HG03196 (cell line): ENCODE results near the gene BRAF.
A peak's percentile ranks its signal among the peaks of the same experiment; 100 is the strongest.
"Not testable (repeated sequence)": the region's sequence is repeated elsewhere in the genome, so short reads cannot be mapped to it uniquely, and the experiment has no call there.

Experiments used
- ATAC-seq: cut with Tn5 transposase; IDR thresholded peaks from one replicate; pipeline ENCODE4 v1.9.1; 2021; ENCODE audit not compliant: unreplicated experiment

Gene BRAF

DNA sequence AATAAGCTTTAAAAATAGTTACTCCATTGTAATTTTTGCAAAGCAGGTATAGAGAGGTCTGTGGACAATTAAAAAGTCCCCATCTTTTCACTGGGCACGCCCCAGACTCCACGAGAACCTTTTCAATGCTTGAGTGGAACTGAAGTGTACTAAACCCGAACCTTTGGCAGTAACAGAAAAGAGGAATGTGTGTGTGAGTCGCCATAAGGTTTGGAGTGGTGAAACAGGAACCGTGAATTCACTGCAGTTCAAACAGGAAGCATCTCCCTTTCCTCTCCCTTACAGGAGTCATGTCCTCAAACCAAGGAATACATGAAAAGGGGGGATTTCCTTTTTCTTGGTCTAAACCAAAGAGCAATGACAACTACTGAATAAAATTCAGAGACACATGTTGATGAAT, 205.0 kb downstream of the BRAF start:
- no peak for ATAC-seq

DNA sequence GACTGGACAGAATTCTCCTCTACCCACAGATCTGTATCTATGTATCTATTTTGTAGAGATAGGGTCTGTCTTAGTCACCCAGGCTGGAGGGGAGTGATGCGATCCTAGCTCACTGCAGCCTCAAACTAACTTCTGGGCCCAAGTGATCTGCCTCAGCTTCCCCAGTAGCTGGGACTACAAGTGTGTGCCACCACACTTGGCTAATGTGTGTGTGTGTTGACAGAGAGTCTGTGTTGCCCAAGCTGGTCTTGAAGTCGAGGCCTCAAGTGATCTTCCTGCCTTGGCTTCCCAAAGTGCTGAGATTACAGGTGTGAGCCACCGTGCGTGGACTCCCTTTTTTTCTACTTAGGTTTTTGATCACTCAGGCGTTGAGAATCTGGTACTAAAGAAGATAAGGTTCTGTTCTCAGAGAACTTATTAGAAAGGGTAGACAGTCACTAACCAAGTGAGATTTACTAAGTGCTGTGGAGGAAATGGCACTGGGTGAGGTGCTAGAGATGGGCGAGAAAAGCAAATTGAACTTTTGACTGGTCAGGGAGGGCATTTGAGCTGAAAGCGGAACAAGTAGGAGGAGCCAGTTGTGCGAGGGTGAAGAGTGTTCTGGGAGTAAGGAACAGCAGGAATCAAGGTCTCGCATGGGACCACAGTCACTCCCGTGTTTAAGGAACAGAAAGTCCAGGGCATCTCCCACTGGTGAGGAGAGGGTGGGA, 210.2 kb downstream of the BRAF start:
- no peak for ATAC-seq

DNA sequence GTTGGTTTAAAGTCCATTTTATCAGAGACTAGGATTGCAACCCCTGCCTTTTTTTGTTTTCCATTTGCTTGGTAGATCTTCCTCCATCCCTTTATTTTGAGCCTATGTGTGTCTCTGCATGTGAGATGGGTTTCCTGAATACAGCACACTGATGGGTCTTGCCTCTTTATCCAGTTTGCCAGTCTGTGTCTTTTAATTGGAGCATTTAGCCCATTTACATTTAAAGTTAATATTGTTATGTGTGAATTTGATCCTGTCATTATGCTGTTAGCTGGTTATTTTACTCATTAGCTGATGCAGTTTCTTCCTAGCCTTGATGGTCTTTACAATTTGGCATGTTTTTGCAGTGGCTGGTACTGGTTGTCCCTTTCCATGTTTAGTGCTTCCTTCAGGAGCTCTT, 212.3 kb downstream of the BRAF start:
- not testable (repeated sequence) for ATAC-seq

DNA sequence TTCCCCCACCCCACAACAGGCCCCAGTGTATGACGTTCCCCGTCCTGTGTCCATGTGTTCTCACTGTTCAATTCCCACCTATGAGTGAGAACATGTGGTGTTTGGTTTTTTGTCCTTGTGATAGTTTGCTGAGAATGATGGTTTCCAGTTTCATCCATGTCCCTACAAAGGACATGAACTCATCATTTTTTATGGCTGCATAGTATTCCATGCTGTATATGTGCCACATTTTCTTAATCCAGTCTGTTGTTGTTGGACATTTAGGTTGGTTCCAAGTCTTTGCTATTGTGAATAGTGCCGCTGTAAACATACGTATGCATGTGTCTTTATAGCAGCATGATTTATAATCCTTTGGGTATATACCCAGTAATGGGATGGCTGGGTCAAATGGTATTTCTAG, 216.0 kb downstream of the BRAF start:
- not testable (repeated sequence) for ATAC-seq

DNA sequence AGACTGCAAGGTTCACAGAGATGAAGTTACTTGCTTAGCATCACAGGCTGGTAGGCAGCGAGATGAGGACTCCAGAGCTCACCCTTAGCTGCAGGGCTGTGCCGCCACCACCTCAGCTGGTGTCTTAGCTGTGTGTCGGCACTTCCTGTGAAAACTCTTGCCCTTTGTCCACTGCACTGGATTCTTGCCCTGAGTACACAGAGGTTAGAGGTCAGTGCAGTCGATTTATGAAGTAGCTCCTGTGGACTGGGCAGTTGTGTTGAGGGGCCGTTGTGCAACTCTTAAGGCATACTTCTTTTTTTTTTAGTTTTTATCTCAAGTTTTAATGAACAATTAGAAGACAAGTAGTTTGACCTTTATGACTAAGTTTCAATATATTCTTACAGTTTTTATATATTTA, 217.6 kb downstream of the BRAF start:
- no peak for ATAC-seq

DNA sequence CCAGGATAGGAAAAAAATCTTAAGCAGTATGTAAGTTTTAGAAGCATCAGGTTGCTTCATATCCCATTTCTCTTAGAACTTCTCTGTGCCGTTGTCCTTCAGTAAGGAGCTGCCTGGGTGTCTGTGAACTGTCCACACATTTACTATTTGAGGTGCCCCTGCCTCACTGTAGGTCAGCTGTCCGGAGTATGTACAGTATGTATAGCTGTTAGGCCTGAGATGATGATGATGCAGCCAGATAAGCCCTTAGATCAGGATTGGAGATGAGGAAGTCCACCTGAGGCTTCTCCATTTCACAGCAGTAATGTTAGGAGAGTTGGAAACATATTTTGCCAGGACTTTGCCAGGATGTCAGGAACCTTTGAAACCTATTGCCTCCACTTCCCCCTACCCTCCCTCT, 220.5 kb downstream of the BRAF start:
- ATAC-seq, result no peak

DNA sequence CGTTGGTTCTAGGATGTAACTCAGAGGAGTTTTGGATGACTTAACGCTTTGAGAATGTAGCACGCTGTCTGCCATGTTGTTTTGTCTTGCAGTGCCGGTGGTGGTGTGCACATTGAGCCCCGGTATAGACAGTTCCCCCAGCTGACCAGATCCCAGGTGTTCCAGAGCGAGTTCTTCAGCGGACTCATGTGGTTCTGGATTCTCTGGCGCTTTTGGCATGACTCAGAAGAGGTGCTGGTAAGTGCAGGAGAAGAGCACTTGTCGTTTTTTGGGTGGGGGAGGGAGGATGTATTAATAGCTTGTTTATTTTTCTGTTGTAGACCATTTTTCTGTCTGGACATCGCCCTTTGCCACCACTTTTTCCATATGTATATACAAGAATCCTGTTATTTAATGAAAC, 222.0 kb downstream of the BRAF start:
- no peak for ATAC-seq

DNA sequence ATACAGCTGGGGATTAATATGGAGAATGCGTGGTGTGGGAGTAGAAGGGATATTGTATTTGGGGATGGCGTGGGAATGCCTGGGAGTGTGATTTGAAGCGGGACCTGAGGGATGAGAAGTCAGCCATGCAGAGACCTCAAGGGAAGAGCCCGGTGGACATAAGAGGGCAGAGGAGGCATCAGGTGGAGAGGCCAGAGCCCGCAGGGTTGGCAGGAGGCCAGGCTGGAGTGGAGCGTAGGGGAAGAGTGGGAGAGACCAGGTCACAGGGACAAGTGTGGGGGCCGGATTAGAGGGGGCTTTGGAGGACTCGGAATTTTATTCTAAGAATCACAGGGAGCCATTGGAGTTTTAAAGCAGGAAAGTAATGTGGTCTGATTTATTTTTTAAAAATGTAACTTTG, 226.3 kb downstream of the BRAF start:
- ATAC-seq, result no peak

DNA sequence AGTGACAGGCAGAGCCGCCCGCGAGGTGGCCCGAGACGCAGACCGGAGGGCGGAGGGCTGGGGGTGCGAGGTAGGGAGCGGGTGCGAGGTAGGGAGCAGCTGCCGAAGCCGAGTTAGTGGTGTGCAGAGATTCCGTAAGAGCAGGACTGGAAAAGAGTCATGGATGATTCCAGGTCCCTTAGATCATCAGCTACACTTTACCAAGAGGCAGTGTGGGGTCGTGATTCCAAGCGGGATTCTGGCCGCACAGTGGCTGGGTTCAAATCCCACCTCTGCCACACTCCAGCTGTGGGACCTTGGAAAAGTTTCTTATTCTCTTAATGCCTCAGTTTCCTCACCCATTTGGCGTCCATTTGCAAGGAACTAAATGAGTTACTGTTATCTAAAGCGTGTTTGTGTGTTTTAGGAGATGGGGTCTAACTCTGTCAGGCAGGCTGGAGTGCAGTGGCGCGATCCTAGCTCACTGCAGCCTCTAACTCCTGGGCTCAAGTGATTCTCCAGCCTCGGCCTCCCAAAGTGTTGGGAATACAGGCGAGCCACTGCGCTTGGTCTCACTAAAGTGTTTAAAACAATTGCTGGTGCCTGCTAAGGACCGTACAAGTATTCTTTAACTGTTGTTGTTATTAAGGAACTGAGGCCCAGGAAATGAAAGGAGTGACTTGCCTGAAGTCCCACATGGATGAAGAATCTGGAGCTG, 227.1 kb downstream of the BRAF start:
- ATAC-seq, result no peak

DNA sequence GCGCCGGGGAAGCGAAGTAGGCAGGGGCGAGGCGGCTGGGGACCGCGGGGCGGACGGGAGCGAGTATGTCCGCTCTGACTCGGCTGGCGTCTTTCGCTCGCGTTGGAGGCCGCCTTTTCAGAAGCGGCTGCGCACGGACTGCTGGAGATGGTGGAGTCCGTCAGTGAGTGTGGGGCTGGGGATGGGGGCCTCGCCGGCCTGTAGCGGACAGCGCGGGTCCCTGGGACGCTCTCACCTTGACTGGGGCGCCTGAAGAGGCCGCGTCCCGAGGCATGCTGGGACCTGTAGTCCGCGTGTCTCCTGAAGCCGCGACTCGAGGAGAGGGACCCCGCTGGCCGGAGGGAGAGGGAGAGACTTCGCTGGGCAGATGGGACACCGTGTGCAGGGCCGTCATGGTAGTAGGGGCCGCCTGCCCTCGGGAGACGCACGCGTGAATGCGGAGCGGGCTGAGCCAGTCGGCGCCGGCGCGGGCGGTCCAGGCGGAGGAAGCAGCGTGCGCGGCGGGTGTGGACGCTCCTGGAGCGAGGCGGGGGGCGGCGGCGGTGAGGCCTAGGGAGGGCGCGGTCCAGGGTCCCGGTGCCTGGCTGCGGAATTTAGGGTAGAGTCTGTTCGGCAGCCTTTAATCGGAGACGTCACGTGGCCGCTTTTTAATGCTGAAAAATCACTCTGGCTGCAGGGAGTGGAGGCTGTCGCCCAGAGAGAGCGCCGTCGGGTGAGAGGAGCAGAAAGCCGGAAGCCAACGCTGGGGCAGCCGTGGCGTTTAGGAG, 227.9 kb downstream of the BRAF start, which contains the start of gene NDUFB2:
NDUFB2 (plus strand) TSS at position 29 of the 767 bp plus-strand sequence; CDS start at position 66, 37 bp downstream.
- peak; percentile 87 for ATAC-seq

DNA sequence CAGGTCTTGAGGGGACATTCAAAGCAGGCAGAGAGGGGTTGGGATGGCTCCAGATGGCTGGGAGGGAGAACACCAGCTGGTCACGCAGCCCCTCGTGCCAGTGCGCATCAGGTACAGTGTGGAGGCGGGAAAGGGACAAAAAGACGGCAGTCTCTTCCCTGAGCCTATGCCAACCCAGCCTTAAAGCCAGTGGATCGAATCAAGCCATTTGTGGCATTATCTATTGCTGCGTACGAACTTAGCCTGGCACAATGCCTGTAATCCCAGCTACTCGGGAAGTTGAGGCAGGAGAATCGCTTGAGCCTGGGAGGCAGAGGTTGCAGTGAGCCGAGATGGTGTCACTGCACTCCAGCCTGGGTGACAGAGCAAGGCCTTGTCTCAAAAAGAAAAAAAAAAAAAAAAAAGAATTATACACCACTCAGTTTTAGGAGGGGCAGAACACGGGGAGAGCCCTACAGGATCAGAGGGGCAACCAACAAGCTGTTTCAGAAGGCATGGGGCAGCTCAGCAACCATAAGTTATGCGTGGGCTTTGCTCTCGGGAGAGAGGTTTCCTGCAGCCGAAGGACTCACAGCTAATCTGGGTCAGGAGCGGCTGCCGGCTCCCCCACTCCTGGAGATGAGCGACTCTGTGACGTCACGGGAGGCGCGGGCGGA, 228.6 kb downstream of the BRAF start:
- ATAC-seq, result no peak

DNA sequence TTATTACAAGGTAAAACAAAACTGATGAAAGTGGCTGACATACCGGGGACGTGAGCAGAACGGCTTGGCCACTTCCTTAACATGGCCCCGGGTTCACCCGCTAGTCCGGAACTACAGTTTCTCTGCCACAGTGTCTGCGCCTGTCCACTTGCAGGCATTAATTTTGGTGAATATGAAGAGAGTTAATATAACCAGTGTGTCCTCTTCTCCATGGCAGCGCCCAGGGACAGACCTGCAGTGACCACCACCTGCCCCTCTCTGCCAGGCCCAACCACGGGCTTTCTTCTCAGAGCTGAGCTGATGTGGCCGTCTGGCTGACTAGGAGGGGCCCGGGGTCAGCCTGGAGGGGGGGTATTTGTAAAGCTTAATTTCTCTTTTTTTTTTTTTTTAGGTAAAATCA, 229.3 kb downstream of the BRAF start:
- no peak for ATAC-seq

DNA sequence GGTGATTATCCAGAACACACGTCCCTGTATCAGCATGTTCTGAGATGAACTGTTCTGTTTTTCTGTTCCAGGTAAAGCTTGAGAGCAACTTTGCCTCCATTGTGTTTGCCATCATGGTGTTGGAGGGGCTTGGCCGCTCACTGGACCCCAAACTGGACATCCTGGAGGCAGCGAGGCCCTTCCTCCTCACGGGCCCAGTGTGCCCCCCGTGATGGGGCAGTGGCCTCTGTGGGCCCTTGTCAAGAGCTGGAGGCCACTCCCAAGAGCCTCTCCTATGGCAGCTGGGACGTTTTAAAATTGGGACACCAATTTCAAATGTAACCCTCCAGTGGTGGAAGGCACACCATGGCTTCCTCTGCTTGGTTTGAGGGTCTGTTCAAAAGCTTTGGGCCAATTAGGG, 230.1 kb downstream of the BRAF start:
- ATAC-seq, result no peak

DNA sequence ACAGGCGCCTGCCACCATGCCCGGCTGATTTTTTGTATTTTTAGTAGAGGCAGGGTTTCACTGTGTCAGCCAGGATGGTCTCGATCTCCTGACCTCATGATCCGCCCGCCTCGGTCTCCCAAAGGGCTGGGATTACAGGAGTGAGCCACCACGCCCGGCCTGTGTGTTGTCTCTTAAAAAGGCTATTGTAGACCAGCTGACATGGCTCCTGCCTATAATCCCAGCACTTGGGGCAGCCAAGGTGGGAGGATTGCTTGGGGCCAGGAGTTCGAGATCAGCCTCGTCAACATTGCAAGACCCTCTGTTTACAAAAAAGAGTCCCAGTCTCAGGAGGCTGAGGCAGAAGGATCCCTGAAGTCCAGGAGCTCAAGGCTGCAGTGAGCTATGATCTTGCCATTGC, 230.9 kb downstream of the BRAF start:
- not testable (repeated sequence) for ATAC-seq

DNA sequence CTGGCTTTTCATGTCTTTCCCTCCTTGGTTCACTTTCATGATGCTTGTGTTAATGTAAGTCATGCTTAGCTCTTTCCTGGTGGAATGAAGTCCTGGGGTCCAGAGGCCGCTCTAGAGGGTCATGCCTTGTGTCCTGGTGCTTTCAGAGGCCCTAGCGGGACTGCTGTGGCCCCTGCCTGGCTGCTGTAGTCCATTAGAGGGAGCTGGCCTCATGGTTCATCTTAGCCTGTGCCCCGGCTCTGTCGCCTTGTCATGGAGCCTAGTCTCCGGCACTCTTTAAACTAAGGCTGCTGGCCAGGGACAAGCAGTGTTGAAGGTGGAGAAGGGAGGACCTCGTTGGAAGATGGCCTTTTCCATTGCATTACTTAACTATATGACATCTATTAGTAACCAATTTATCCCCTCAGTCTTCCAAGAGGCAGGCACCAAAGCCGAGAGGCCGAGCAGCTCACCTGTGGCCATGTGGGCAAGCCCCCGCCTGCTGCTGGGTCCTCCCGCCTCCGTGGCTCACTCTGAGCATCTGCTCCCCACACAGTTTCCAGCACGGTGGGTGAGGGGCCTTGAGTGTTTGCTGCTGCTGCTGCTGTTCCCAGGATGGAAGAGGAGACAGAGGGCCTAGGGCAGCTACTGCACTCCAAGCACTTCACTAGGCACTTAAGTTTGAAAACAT, 233.2 kb downstream of the BRAF start:
- ATAC-seq, result no peak

DNA sequence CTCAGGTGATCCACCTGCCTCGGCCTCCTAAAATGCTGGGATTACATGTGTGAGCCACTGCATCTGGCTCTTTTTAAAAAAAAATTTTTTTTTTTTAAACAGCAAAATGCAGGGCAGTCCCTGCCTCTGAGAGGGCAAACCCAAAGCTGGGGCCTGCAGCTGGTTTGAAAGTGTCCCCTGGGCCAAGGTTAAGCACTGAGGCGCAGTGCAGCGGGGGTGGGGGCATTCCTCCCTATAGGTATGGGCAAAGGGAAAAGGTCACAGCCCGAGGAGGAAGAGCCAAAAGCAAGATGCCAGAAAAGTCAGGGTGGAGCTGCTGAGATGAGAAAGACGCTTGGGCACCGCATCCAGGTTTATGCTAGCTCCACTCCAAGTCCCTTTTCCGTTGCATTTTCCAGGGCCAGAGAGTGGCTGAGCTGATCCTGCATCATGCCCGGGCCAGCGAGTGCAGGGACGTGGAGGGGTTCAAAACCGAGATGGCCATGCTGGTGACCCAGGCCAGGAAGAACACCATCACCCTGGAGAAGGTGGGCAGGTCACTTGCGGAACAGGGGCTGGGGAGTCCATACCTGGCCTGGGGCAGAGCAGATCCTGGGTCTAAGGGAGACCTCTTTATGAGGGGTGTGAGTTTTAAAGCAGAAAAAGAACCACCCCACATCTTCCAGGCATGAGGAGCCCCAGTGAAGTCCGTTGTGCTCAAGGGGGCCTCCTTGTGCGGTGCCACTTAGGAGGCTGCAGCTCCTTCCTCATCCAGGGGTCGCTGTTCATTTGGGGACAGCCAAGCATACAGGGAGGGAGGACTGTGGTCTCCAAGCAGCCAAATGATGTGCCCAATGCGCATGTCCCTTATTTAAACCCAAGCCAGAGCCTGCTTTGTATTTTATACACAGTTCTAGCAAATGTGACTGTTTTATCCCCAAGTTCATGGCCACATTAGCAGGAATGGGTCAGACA, 235.3 kb downstream of the BRAF start:
- ATAC-seq, result no peak

DNA sequence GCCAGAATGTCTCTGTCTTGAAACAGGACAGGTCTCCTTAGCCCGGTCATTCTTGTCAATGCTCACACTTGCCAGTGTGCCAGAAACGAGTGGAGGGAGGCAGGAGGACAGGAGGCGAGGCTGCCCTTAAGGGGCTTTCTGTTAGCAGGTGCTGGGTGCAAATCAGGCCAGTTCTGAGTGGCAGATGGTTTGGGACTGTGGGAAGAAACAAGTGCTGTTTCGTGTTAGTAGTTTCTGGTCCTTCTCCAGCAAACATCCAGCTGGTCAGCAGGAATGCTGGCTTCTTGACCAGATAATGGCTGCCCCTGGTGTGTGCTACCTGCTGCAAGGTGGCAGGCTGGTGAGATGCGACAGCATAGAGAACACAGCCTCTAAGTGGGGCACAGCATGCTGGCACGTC, 236.4 kb downstream of the BRAF start:
- ATAC-seq, result no peak

DNA sequence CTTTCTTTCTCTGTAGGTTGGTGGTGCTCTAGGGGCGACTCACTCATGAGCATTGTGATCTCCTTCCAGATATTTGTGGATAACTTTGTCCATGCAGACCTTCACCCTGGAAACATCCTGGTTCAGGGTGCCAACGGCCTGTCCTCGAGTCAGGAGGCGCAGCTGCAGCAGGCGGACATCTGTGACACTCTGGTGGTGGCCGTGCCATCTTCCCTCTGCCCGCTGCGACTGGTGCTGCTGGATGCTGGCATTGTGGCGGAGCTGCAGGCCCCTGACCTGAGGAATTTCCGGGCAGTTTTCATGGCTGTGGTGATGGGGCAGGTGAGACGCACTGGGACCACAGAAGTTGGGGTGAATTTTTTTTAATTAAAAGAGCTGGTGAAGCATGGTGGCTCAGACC, 237.8 kb downstream of the BRAF start:
- ATAC-seq, result no peak

DNA sequence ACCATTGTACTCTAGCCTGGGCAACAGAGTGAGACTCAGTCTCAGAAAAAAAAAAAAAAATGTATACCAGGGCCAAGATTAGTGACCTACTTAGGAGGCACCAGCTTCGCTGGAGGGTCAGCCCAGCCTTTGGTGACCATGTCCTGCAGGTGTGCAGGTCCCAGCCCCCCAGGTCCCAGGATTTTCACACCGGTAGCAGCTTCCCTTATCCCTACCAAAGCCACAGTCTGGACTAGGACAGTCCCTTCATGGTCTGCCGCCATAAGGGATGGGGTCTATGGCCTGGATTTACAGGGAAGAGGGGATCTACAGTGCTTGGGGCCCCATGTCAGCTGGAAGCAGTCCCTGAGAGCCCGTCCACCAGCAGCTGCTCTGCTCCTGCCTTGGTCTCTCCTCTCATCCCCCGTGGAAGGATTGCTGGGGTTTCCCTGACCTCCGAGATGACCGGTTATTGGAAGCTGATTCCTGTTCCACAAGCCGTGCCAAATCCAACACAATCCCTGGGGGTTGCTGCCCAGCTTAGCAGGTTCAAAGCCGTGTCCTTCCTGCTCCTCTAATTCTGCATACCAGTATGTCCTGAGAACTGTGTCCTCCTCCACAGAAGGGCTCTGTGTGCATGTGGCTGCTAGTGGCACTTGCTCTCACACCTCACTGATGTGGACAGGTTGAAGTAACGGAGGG, 239.2 kb downstream of the BRAF start:
- ATAC-seq, result no peak
